AG10803 (cell line): ENCODE data around the gene ETS1.

Source experiments
- DNase-seq: peaks from one replicate; pipeline ENCODE4 v3.0.0; 2010; ENCODE audit warnings: low read depth
- H3K4me3 ChIP-seq: 2 replicates; pipeline ENCODE4 v1.5.1; 2011; ENCODE audit warnings: mild to moderate bottlenecking, low read length, control low read depth
- CTCF ChIP-seq: conservative IDR thresholded peaks from 2 replicates; pipeline ENCODE4 v1.5.1; 2011; ENCODE audit warnings: mild to moderate bottlenecking, low read length, control low read depth, inconsistent platforms

Gene ETS1

GRCh38 chr11:128563308-128563707, 24.1 kb downstream of the ETS1 start:
- TF ChIP-seq CTCF: no peak
- no peak for DNase-seq
- no peak overlapping the region for H3K4me3 ChIP-seq

GRCh38 chr11:128559496-128560103, 27.8 kb downstream of the ETS1 start:
- no peak overlapping the region for H3K4me3 ChIP-seq
- TF ChIP-seq CTCF: no peak
- DNase-seq: no peak

- TF ChIP-seq CTCF: peak; percentile 47
- peak; percentile 47 for DNase-seq
- no peak overlapping the region for H3K4me3 ChIP-seq
Measured at GRCh38 chr11:128555606-128556005, 31.8 kb downstream of the ETS1 start.

- no peak for DNase-seq
- no peak overlapping the region for H3K4me3 ChIP-seq
- TF ChIP-seq CTCF: peak; percentile 12; the same call in 1 of the 2 replicates
Measured at GRCh38 chr11:128553662-128554362, 33.5 kb downstream of the ETS1 start.

- no peak for TF ChIP-seq CTCF
- H3K4me3 ChIP-seq: no peak overlapping the region
- DNase-seq: peak; percentile 49
Measured at GRCh38 chr11:128552783-128553661, 34.3 kb downstream of the ETS1 start.

- H3K4me3 ChIP-seq: no peak overlapping the region
- DNase-seq: no peak
- TF ChIP-seq CTCF: no peak
Measured at GRCh38 chr11:128551611-128552335, 35.6 kb downstream of the ETS1 start.
